ENCODE measurements around the gene DICER1. TPM values are rescaled to one million over a fixed set of nuclear protein-coding genes. Genes with fewer than 3 reads are reported as not detected.

Gene DICER1
- polyA plus RNA-seq, 1 donor (not counting 4 experiments of a cell fraction or from before 2014, with no cell fraction given), result 31.6 TPM

DNA sequence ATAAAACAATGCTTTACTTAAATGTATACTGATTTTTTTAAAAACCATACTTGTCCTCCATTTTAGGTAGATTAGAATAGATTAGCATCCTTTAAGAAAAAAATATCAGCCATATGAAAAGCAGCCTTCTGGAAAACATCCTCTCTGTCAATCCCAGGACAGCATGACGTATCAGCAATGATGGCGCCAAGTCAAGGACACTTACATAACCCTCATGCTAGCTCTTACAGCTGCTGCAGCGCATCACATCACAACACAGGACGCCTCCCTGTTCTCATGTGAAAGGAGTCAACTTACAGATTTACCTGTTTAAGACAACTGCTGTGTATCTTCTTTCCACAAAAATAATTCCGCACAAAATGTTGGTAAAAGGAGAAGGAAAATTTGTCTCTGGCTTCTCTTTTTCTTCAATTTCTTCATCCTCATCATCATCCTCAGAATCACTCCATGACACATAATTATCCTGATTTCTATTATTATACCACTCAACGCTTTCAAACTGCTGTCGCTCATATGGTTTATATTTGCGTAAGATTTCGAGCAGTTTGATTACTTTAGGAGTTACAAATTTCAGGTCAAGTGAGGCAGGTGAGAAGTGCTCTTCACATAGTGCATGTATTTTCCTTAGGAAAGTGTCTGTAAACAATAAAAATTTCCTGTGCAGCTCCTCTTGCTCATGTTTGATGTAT lies 33.3 kb downstream of the DICER1 start:
- Histone ChIP-seq H2AFZ (ENCODE audit: control insufficient read depth, low read length) (no peak overlapping the region), H3K9me1 (ENCODE audit: control insufficient read depth, extremely low read depth, insufficient read depth, low read length) (no peaks in the 10 kb centered on the region), H3K9ac (ENCODE audit: control insufficient read depth, extremely low read depth, insufficient read depth, low read length) (no peak overlapping the region), H3K27me3 (ENCODE audit: control insufficient read depth, extremely low read depth, insufficient read depth, low read length) (no peaks in the 10 kb centered on the region), H3K4me1 (ENCODE audit: control insufficient read depth, extremely low read depth, insufficient read depth, low read length) (no peaks in the 10 kb centered on the region), H3K79me2 (ENCODE audit: control insufficient read depth, insufficient read depth, low read length) (peaks cover 6% of the 10 kb centered on the region), H3K4me2 (ENCODE audit: control insufficient read depth, extremely low read depth, insufficient read depth, low read depth, low read length) (no peak overlapping the region), H3K27ac (ENCODE audit: control insufficient read depth, insufficient read depth, low read length) (no peak overlapping the region), H3K9me3 (ENCODE audit: control insufficient read depth, low read depth, low read length) (no peaks in the 10 kb centered on the region), H3K36me3 (ENCODE audit: control insufficient read depth in 2 of 2, extremely low read depth in 1 of 2, insufficient read depth in 2 of 2, low read length in 2 of 2) (peaks cover 2 to 17% of the 10 kb centered on the region in 2 experiments), H3K4me3 (ENCODE audit: control insufficient read depth in 2 of 3, extremely low read depth in 1 of 3, insufficient read depth in 2 of 3, low read depth in 1 of 3, low read length in 3 of 3) (no peak overlapping the region), H4K20me1 (ENCODE audit: control insufficient read depth, extremely low read depth, insufficient read depth, low read length) (no peaks in the 10 kb centered on the region)
- no peak for FAIRE-seq
- TF ChIP-seq, protein P1, sequence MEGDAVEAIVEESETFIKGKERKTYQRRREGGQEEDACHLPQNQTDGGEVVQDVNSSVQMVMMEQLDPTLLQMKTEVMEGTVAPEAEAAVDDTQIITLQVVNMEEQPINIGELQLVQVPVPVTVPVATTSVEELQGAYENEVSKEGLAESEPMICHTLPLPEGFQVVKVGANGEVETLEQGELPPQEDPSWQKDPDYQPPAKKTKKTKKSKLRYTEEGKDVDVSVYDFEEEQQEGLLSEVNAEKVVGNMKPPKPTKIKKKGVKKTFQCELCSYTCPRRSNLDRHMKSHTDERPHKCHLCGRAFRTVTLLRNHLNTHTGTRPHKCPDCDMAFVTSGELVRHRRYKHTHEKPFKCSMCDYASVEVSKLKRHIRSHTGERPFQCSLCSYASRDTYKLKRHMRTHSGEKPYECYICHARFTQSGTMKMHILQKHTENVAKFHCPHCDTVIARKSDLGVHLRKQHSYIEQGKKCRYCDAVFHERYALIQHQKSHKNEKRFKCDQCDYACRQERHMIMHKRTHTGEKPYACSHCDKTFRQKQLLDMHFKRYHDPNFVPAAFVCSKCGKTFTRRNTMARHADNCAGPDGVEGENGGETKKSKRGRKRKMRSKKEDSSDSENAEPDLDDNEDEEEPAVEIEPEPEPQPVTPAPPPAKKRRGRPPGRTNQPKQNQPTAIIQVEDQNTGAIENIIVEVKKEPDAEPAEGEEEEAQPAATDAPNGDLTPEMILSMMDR (optimal IDR thresholded peaks at IDR 0.05 in 1 of 3, IDR thresholded peaks at IDR 0.05 in 1 of 3, conservative IDR thresholded peaks at IDR 0.05 in 1 of 3; ENCODE audit: extremely low read depth in 1 of 3, insufficient read depth in 2 of 3, low read length in 3 of 3), result no peak
- TF ChIP-seq EZH2 (IDR thresholded peaks at IDR 0.05; ENCODE audit: low read length), result no peak
- DNase-seq (ENCODE audit: low read depth, low spot score), result no peak
- dilution Hi-C loops (cut with MboI; ENCODE audit: extremely low pct_ligation_motif_present, low sequenced_read_pairs), result no loop called here

DNA sequence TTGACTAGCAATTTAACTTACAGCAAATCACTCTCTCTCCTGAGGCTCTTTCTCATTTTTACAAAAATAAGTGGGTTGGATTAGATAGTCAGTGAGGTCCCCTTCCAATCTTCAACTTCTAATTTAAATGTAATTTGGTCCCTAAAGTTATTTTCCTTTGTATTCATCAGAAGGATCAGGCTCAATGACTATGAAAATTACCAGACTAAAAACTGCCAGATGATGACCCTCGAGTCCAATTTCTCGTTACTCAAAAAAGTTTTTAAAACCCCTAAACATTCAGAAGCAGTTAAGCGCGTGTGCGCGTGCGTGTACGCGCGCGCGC lies 34.7 kb downstream of the DICER1 start:
- FAIRE-seq, result no peak
- H3K9ac ChIP-seq (ENCODE audit: control insufficient read depth, extremely low read depth, insufficient read depth, low read length), result no peak overlapping the region
- H3K36me3 ChIP-seq (ENCODE audit: control insufficient read depth in 2 of 2, extremely low read depth in 1 of 2, insufficient read depth in 2 of 2, low read length in 2 of 2), result peaks cover 3 to 20% of the 10 kb centered on the region in 2 experiments
- H4K20me1 ChIP-seq (ENCODE audit: control insufficient read depth, extremely low read depth, insufficient read depth, low read length), result no peaks in the 10 kb centered on the region
- no peak overlapping the region for H2AFZ ChIP-seq (ENCODE audit: control insufficient read depth, low read length)
- no peaks in the 10 kb centered on the region for H3K9me1 ChIP-seq (ENCODE audit: control insufficient read depth, extremely low read depth, insufficient read depth, low read length)
- peaks cover 6% of the 10 kb centered on the region for H3K79me2 ChIP-seq (ENCODE audit: control insufficient read depth, insufficient read depth, low read length)
- TF ChIP-seq, protein P1 (optimal IDR thresholded peaks at IDR 0.05 in 1 of 3, IDR thresholded peaks at IDR 0.05 in 1 of 3, conservative IDR thresholded peaks at IDR 0.05 in 1 of 3; ENCODE audit: extremely low read depth in 1 of 3, insufficient read depth in 2 of 3, low read length in 3 of 3), result no peak
- TF ChIP-seq EZH2 (IDR thresholded peaks at IDR 0.05; ENCODE audit: low read length), result no peak
- dilution Hi-C loops (cut with MboI; ENCODE audit: extremely low pct_ligation_motif_present, low sequenced_read_pairs), result no loop called here
- H3K9me3 ChIP-seq (ENCODE audit: control insufficient read depth, low read depth, low read length), result no peaks in the 10 kb centered on the region
- no peaks in the 10 kb centered on the region for H3K4me1 ChIP-seq (ENCODE audit: control insufficient read depth, extremely low read depth, insufficient read depth, low read length)
- no peak overlapping the region for H3K27ac ChIP-seq (ENCODE audit: control insufficient read depth, insufficient read depth, low read length)
- no peak for DNase-seq (ENCODE audit: low read depth, low spot score)
- H3K27me3 ChIP-seq (ENCODE audit: control insufficient read depth, extremely low read depth, insufficient read depth, low read length), result no peaks in the 10 kb centered on the region
- no peak overlapping the region for H3K4me2 ChIP-seq (ENCODE audit: control insufficient read depth, extremely low read depth, insufficient read depth, low read depth, low read length)
- H3K4me3 ChIP-seq (ENCODE audit: control insufficient read depth in 2 of 3, extremely low read depth in 1 of 3, insufficient read depth in 2 of 3, low read depth in 1 of 3, low read length in 3 of 3), result no peak overlapping the region
